Chondrocyte (in vitro differentiated cells): ENCODE data around the gene FILIP1. TPM values are rescaled to one million over a fixed set of nuclear protein-coding genes. Genes with fewer than 3 reads are reported as not detected.

Experiments used
- DNase-seq: peaks from one replicate; pipeline ENCODE4 v3.0.0; 2021; ENCODE audit warnings: mixed read lengths, low spot score
- H3K27ac Mint-ChIP-seq: one replicate; pipeline ENCODE4 v1.8.0; 2021; ENCODE audit warnings: mild to moderate bottlenecking, moderate library complexity, mixed read lengths; ENCODE audit not compliant: unreplicated experiment
- H3K27me3 Mint-ChIP-seq: 2 replicates; pipeline ENCODE4 v1.8.0; 2021; ENCODE audit warnings: low read depth, mixed read lengths
- H3K36me3 Mint-ChIP-seq: 2 replicates; pipeline ENCODE4 v1.8.0; 2021; ENCODE audit warnings: low read depth, mixed read lengths
- H3K4me1 Mint-ChIP-seq: 2 replicates; pipeline ENCODE4 v1.8.0; 2021; ENCODE audit warnings: low read depth, mild to moderate bottlenecking, mixed read lengths
- H3K4me3 Mint-ChIP-seq: one replicate; pipeline ENCODE4 v1.8.0; 2021; ENCODE audit warnings: mild to moderate bottlenecking, moderate library complexity, mixed read lengths; ENCODE audit not compliant: unreplicated experiment
- H3K9me3 Mint-ChIP-seq: 2 replicates; pipeline ENCODE4 v1.8.0; 2021; ENCODE audit warnings: low read depth, mixed read lengths
- total RNA-seq: library from RNA; stranded (reverse); gene quantifications from 3 replicates; pipeline ENCODE4 v1.2.1, GENCODE V29; 2021
- TF ChIP-seq, protein P1 (sequence below): fragments of 200-600 bp; sonication (generic); IDR thresholded peaks from 2 replicates; pipeline ENCODE4 v1.5.0; 2021; ENCODE audit warnings: antibody characterized with exemption, mild to moderate bottlenecking, moderate library complexity

FILIP1 gene
- total RNA-seq, 1 donor from 2014 or later, result 7.0 TPM

DNA sequence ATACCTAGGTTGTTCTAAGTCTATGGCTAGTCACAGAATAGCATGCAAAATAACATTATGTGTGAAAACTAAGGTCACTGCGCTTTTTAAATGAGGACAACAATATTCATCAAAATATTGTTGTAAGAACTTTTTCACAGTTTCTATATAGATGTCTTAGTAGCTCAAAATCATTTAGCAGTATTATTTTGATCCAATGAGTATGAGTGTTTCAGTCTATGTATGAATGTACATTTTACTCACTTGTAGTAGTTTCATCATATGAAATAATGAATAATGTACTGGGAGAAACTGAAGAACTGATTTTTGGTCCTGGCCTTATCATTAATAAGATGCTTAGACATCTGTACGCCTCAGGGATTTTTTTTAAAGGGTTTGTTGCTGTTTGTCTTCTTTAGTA lies 192.5 kb downstream of the FILIP1 start:
- TF ChIP-seq, protein P1, sequence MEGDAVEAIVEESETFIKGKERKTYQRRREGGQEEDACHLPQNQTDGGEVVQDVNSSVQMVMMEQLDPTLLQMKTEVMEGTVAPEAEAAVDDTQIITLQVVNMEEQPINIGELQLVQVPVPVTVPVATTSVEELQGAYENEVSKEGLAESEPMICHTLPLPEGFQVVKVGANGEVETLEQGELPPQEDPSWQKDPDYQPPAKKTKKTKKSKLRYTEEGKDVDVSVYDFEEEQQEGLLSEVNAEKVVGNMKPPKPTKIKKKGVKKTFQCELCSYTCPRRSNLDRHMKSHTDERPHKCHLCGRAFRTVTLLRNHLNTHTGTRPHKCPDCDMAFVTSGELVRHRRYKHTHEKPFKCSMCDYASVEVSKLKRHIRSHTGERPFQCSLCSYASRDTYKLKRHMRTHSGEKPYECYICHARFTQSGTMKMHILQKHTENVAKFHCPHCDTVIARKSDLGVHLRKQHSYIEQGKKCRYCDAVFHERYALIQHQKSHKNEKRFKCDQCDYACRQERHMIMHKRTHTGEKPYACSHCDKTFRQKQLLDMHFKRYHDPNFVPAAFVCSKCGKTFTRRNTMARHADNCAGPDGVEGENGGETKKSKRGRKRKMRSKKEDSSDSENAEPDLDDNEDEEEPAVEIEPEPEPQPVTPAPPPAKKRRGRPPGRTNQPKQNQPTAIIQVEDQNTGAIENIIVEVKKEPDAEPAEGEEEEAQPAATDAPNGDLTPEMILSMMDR, result no peak
- Mint-ChIP-seq H3K9me3 (no peaks in the 10 kb centered on the region), H3K4me3 (no peak overlapping the region), H3K4me1 (peaks cover 22% of the 10 kb centered on the region), H3K27me3 (no peaks in the 10 kb centered on the region), H3K36me3 (no peaks in the 10 kb centered on the region), H3K27ac (no peak overlapping the region)
- no peak for DNase-seq

DNA sequence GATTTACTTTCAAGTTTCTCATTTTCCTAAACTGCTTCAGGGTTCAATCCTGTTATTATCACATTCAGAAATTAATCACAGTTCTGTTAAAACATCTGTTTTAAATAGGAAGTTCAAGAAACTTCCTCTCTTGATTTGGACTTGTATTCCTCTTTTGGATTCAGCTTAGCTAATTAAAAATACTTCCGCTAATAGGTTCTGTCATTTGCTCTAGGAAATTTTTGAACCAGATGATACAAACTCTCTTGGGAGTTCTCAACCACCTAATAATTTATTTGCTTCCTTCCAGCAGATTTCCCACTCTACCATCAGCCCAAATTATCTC lies 193.1 kb downstream of the FILIP1 start:
- H3K4me1 Mint-ChIP-seq, result peaks cover 18% of the 10 kb centered on the region
- H3K27ac Mint-ChIP-seq, result peak overlapping the region; percentile 94
- no peaks in the 10 kb centered on the region for H3K27me3 Mint-ChIP-seq
- DNase-seq, result no peak
- TF ChIP-seq, protein P1, result no peak
- no peak overlapping the region for H3K4me3 Mint-ChIP-seq
- no peaks in the 10 kb centered on the region for H3K36me3 Mint-ChIP-seq
- no peaks in the 10 kb centered on the region for H3K9me3 Mint-ChIP-seq

DNA sequence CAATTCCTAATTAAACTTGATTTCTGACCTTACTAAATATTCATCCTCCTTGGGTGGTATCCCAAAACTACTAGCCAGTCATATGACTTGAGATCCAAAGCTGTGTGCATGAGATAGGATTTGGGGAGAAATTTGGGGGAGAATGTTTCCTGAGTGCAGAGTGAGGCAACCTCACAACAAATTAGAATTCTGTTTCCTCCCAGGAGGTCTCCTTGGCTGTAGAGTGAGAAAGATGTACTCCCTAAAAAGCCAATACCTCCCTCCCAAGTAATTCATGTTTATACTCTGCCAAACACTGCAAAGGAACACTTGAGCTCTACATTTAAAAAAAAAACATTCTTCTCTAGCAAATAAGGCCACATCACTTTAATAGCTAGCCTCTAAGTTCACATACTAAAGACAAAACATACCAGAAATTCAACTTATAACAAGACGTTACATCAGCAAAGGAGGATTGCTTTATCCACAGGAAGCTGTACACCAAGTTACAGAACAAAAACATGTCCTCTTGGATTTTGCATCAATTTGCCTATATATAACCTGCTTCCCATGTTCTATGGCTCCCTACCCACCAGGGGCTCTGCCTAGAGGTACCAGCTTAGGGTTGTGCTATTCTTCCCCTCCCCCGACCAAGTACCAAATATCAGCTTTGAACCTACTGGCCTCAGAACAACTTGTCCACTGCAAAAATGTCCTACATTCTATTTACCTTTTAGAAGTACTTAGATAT lies 193.6 kb downstream of the FILIP1 start:
- no peaks in the 10 kb centered on the region for H3K36me3 Mint-ChIP-seq
- DNase-seq, result no peak
- peaks cover 18% of the 10 kb centered on the region for H3K4me1 Mint-ChIP-seq
- H3K27me3 Mint-ChIP-seq, result no peaks in the 10 kb centered on the region
- TF ChIP-seq, protein P1, result no peak
- H3K4me3 Mint-ChIP-seq, result no peak overlapping the region
- no peaks in the 10 kb centered on the region for H3K9me3 Mint-ChIP-seq
- H3K27ac Mint-ChIP-seq, result peak overlapping the region; percentile 94

DNA sequence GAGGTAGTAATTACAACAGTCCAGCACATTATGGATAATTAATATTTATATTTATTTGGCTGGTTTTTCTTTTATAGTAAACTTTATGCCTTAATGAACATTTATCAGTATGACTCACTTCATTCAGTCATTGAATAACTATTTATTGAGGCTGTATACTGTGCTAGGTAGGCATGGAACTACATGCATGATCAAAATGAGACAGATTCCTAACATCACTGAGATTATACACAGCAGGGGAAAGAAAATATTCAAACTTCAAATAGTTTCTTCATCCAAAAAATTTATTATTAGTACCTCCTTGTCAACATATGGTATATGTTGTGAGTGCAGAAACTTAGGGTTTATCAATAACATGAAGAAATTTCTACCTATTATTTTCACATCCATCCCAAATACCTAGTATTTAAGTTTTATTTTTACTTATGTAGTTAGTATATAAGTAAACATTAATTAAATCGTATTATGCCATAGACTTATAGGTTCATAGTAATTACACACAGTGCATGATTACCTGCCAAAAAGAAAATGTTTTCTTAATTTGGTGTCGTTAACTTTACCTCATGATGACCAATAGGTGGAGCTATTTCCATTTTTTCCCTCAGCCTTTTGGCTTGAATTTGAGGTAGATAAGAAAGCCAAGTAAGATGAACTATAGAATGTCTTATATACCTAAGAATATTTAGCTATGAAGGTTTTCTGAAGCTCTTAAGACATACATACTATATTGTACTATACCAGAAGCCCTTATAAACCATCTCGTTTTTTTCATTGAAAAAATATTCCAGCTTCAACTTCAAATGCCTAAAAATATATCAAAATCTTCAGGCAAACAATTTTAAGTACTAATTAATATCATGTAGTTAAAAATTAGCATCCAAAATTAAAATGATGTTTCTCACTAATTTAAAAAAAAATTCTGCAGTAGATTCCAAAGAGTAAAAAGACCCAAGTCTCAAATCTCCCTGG lies 196.5 kb downstream of the FILIP1 start:
- Mint-ChIP-seq H3K4me1 (peaks cover 18% of the 10 kb centered on the region), H3K4me3 (no peak overlapping the region), H3K9me3 (no peaks in the 10 kb centered on the region), H3K36me3 (no peaks in the 10 kb centered on the region), H3K27ac (no peak overlapping the region), H3K27me3 (no peaks in the 10 kb centered on the region)
- no peak for DNase-seq
- TF ChIP-seq, protein P1, result peak; percentile 98

DNA sequence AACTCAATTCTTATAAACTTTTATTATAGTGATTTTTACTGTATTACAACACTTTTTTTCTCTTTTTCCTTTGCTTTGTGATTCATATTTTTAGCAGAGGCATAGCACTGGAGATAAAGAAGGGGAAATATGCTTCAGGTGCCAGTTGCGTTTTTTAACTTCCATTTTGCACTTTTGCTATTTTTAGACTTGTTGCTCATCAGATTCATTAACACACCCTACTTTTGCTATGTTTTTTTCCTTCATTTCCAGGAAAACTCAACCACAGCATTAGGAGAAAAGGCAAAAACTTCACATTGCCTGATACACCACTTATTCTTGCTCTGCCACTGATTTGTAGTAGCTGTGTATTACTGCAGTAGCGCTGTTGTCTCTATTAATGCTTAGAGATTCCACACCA lies 201.0 kb downstream of the FILIP1 start:
- Mint-ChIP-seq H3K27me3 (no peaks in the 10 kb centered on the region), H3K4me1 (no peaks in the 10 kb centered on the region), H3K27ac (no peak overlapping the region), H3K36me3 (no peaks in the 10 kb centered on the region), H3K9me3 (no peaks in the 10 kb centered on the region), H3K4me3 (no peak overlapping the region)
- no peak for DNase-seq
- TF ChIP-seq, protein P1, result no peak
